H1 (cell line): Measurements from ENCODE around the gene PEX5L. TPM values are rescaled to one million over a fixed set of nuclear protein-coding genes. Genes with fewer than 3 reads are reported as not detected.

Source experiments
- CTCF ChIA-PET: fragments of 300-600 bp; sonication (Branson Sonifier 250); formaldehyde crosslinking; loops from one replicate; lab custom pipeline; 2021; ENCODE audit not compliant: partially characterized antibody; lab: Charles Lee
- POLR2A ChIA-PET: fragments of 300-600 bp; sonication (Branson Sonifier 250); formaldehyde crosslinking; loops from one replicate; lab custom pipeline; 2021; ENCODE audit warnings: inconsistent platforms; ENCODE audit not compliant: partially characterized antibody; lab: Charles Lee
- DNase-seq, 2 experiments: peaks; one replicate each; pipeline versions ENCODE4 v3.0.0 to v3.0.0-alpha.2; 2010 to 2022; ENCODE audit warnings: low spot score in 2 of 2, low read depth in 1 of 2, mixed read lengths in 1 of 2
- FAIRE-seq: peaks from 2 replicates; lab custom pipeline; 2011; peaks lifted over from hg19 to GRCh38; lab: Jason Lieb, UNC
- H2AFZ ChIP-seq: 2 replicates; pipeline ENCODE4 v1.8.1; 2012; ENCODE audit warnings: low read length, inconsistent platforms
- H2AK5ac ChIP-seq: 2 replicates; pipeline ENCODE4 v1.6.1; 2013; ENCODE audit warnings: low read depth, low read length
- H2BK120ac ChIP-seq: replicated peaks from 2 replicates; pipeline ENCODE3; 2013; ENCODE audit warnings: low read depth, low read length, inconsistent platforms
- H2BK12ac ChIP-seq: 2 replicates; pipeline ENCODE4 v1.6.1; 2013; ENCODE audit warnings: low read depth, low read length
- H2BK15ac ChIP-seq: 2 replicates; pipeline ENCODE4 v1.6.1; 2013; ENCODE audit warnings: low read length
- H2BK20ac ChIP-seq: 2 replicates; pipeline ENCODE4 v1.6.1; 2013; ENCODE audit warnings: low read length
- H2BK5ac ChIP-seq: 2 replicates; pipeline ENCODE4 v1.6.1; 2013; ENCODE audit warnings: low read depth, low read length
- H3K14ac ChIP-seq: 2 replicates; pipeline ENCODE4 v1.6.1; 2013; ENCODE audit warnings: inconsistent platforms; ENCODE audit not compliant: insufficient read length
- H3K18ac ChIP-seq: 2 replicates; pipeline ENCODE4 v1.6.1; 2013; ENCODE audit warnings: low read length; ENCODE audit errors: extremely low read depth
- H3K23ac ChIP-seq: 2 replicates; pipeline ENCODE4 v1.6.1; 2013; ENCODE audit warnings: inconsistent platforms; ENCODE audit not compliant: insufficient read length
- H3K23me2 ChIP-seq: 2 replicates; pipeline ENCODE4 v1.6.1; 2013; ENCODE audit warnings: low read depth, low read length
- H3K27ac ChIP-seq: 2 replicates; pipeline ENCODE4 v1.6.1; 2011; ENCODE audit warnings: low read depth, low read length, inconsistent platforms
- H3K27me3 ChIP-seq, 4 experiments: replicated peaks in 1 of 4; 1 replicate in 1 of 4; 2 replicates in 3 of 4; pipeline versions ENCODE4 v1.6.1 to v1.8.1; 2011 to 2013; ENCODE audit warnings: low read length in 3 of 4, mild to moderate bottlenecking in 3 of 4, inconsistent platforms in 2 of 4, mixed read lengths in 2 of 4, moderate library complexity in 1 of 4; ENCODE audit not compliant: control insufficient read depth in 3 of 4, insufficient read depth in 3 of 4; ENCODE audit errors: extremely low read depth in 1 of 4
- H3K36me3 ChIP-seq, 4 experiments: 2 replicates each; pipeline versions ENCODE4 v1.6.1 to v1.8.1; 2011 to 2013; ENCODE audit warnings: mild to moderate bottlenecking in 4 of 4, low read length in 3 of 4, moderate library complexity in 2 of 4, control low read depth in 1 of 4, inconsistent platforms in 1 of 4; ENCODE audit not compliant: insufficient read depth in 4 of 4, control insufficient read depth in 2 of 4
- H3K4ac ChIP-seq: replicated peaks from 2 replicates; pipeline ENCODE3; 2013; ENCODE audit warnings: low read length, low read depth, mixed read lengths, inconsistent platforms; ENCODE audit not compliant: insufficient read length
- H3K4me1 ChIP-seq, 4 experiments: replicated peaks in 1 of 4; 1 replicate in 1 of 4; 2 replicates in 3 of 4; pipeline versions ENCODE4 v1.6.1 to v1.8.1; 2011 to 2013; ENCODE audit warnings: low read length in 3 of 4, inconsistent platforms in 2 of 4, mixed read lengths in 1 of 4; ENCODE audit not compliant: insufficient read depth in 4 of 4, control insufficient read depth in 3 of 4
- H3K4me2 ChIP-seq, 2 experiments: 2 replicates each; pipeline versions ENCODE4 v1.6.1 to v1.8.1; 2011 to 2013; ENCODE audit warnings: low read depth in 2 of 2, low read length in 2 of 2, control low read depth in 1 of 2, inconsistent platforms in 1 of 2, mild to moderate bottlenecking in 1 of 2; ENCODE audit not compliant: insufficient read depth in 1 of 2
- H3K4me3 ChIP-seq, 4 experiments: fragments of 200-600, 300-600 bp in 1 of 4; sonication (generic), shearing (Covaris generic), sonication (Bioruptor Twin) in 1 of 4; 2 replicates each; pipeline versions ENCODE4 v1.5.1 to v1.8.1; 2011 to 2016; ENCODE audit warnings: low read length in 4 of 4, low read depth in 3 of 4, control low read depth in 2 of 4, inconsistent platforms in 2 of 4, mild to moderate bottlenecking in 2 of 4, mixed read lengths in 1 of 4, moderate library complexity in 1 of 4; ENCODE audit not compliant: insufficient read depth in 2 of 4; ENCODE audit errors: extremely low read depth in 1 of 4
- H3K56ac ChIP-seq: replicated peaks from 2 replicates; pipeline ENCODE3; 2013; ENCODE audit warnings: low read depth, mild to moderate bottlenecking, mixed read lengths, low read length, inconsistent platforms; ENCODE audit not compliant: insufficient read length
- H3K79me1 ChIP-seq: 2 replicates; pipeline ENCODE4 v1.6.1; 2013; ENCODE audit warnings: low read depth, low read length, control low read depth
- H3K79me2 ChIP-seq, 2 experiments: 2 replicates each; pipeline versions ENCODE4 v1.6.1 to v1.8.1; 2012 to 2013; ENCODE audit warnings: low read length in 2 of 2, mild to moderate bottlenecking in 2 of 2, inconsistent platforms in 1 of 2; ENCODE audit not compliant: insufficient read depth in 2 of 2, control insufficient read depth in 1 of 2
- H3K9ac ChIP-seq, 4 experiments: replicated peaks in 1 of 4; 1 replicate in 1 of 4; 2 replicates in 3 of 4; pipeline versions ENCODE4 v1.6.1 to v1.8.1; 2011 to 2013; ENCODE audit warnings: low read depth in 3 of 4, low read length in 3 of 4, control low read depth in 2 of 4, mild to moderate bottlenecking in 2 of 4, moderate library complexity in 2 of 4, inconsistent platforms in 1 of 4; ENCODE audit errors: extremely low read depth in 1 of 4
- H3K9me3 ChIP-seq, 2 experiments: 2 replicates each; pipeline versions ENCODE4 v1.6.1 to v1.8.1; 2012 to 2013; ENCODE audit warnings: mild to moderate bottlenecking in 2 of 2, moderate library complexity in 2 of 2, control low read depth in 1 of 2, inconsistent platforms in 1 of 2, low read depth in 1 of 2, low read length in 1 of 2, mixed read lengths in 1 of 2; ENCODE audit not compliant: insufficient read depth in 2 of 2
- H4K20me1 ChIP-seq, 2 experiments: replicated peaks in 1 of 2; 2 replicates each; pipeline versions ENCODE3 to v1.8.1; 2011 to 2013; ENCODE audit warnings: inconsistent platforms in 2 of 2, low read length in 2 of 2, mild to moderate bottlenecking in 1 of 2; ENCODE audit not compliant: insufficient read depth in 2 of 2, control insufficient read depth in 1 of 2
- H4K5ac ChIP-seq: 2 replicates; pipeline ENCODE4 v1.6.1; 2013; ENCODE audit warnings: low read length, low read depth, mixed read lengths, inconsistent platforms; ENCODE audit not compliant: insufficient read length
- H4K8ac ChIP-seq: 2 replicates; pipeline ENCODE4 v1.8.0; 2013; ENCODE audit warnings: mild to moderate bottlenecking, moderate library complexity, low read length, inconsistent platforms; ENCODE audit not compliant: insufficient read depth; ENCODE audit errors: extremely low read depth
- H4K91ac ChIP-seq: replicated peaks from 2 replicates; pipeline ENCODE3; 2013; ENCODE audit warnings: low read length, mixed read lengths, inconsistent platforms; ENCODE audit not compliant: insufficient read length
- E2F6 ChIP-seq: IDR thresholded peaks from 2 replicates; pipeline ENCODE4 v1.6.1; 2012; ENCODE audit warnings: inconsistent platforms
- SP4 ChIP-seq: IDR thresholded peaks from 2 replicates; pipeline ENCODE4 v1.6.1; 2012; ENCODE audit warnings: low read length, inconsistent platforms
- TCF12 ChIP-seq: IDR thresholded peaks from 2 replicates; pipeline ENCODE4 v1.6.1; 2011; ENCODE audit warnings: low read depth, mild to moderate bottlenecking, low read length
- YY1 ChIP-seq: IDR thresholded peaks from 2 replicates; pipeline ENCODE4 v1.6.1; 2011; ENCODE audit warnings: low read depth, mild to moderate bottlenecking, low read length
- WGBS, 2 experiments: shearing (Covaris generic) in 1 of 2; methylation state at CpG; one replicate each; pipeline versions ENCODE4 v1.1.6 to v1.1.7; 2013 to 2015; ENCODE audit warnings: low lambda C conversion rate in 2 of 2, mixed read lengths in 2 of 2, inconsistent platforms in 1 of 2, low coverage in 1 of 2, missing lambda C conversion rate in 1 of 2; ENCODE audit not compliant: insufficient replicate concordance in 2 of 2, insufficient coverage in 1 of 2, insufficient read length in 1 of 2; ENCODE audit errors: extremely low coverage in 1 of 2, missing lambda C conversion rate in 1 of 2; 5-methylcytosine and 5-hydroxymethylcytosine counted together
- polyA plus RNA-seq, 7 experiments: library from polyadenylated mRNA; depleted of rRNA in 3 of 7; stranded (reverse) in 5 of 7; unstranded in 2 of 7; fragments of >200 nt in 5 of 7; fragments of 200-250 nt in 2 of 7; gene quantifications; 1 replicate in 5 of 7; 2 replicates in 1 of 7; 4 replicates in 1 of 7; pipeline versions ENCODE4 v1.2.1 to v1.2.3, GENCODE V29; 2011 to 2013; ENCODE audit warnings: missing spikeins in 2 of 7, mixed read lengths in 2 of 7
- total RNA-seq: library from RNA; stranded (reverse); fragmentation: NEBNext Ultra II Directional; extraction: Animal tissue kit (Norgen Biotek cat#: 25700); gene quantifications from 2 replicates; pipeline ENCODE4 v1.2.1, GENCODE V29; 2021

Gene PEX5L
- total and polyA plus RNA-seq, 2 of the 8 experiments (the other 6 are each of a cell fraction or from before 2014, with no cell fraction given) = 0.80 to 4.2 TPM

- no peak overlapping the region for H2BK12ac ChIP-seq
- no peaks in the 10 kb centered on the region for H3K79me2 ChIP-seq
- H3K23ac ChIP-seq = no peak overlapping the region
- no peak overlapping the region for H3K4ac ChIP-seq
- H3K4me2 ChIP-seq = no peak overlapping the region
- no peaks in the 10 kb centered on the region for H3K23me2 ChIP-seq
- no peaks in the 10 kb centered on the region for H3K79me1 ChIP-seq
- no peak overlapping the region for H3K18ac ChIP-seq
- H2AK5ac ChIP-seq = no peak overlapping the region
- H3K9me3 ChIP-seq = no peaks in the 10 kb centered on the region
- FAIRE-seq (no peak), DNase-seq (no peak)
- no peaks in the 10 kb centered on the region for H3K27me3 ChIP-seq
- no peak overlapping the region for H2BK20ac ChIP-seq
- H3K36me3 ChIP-seq = no peaks in the 10 kb centered on the region
- H4K91ac ChIP-seq = no peak overlapping the region
- no peak overlapping the region for H3K9ac ChIP-seq
- ChIA-PET POLR2A (no interaction called here), CTCF (interaction anchor here (1.1 to 2.9 kb wide), 2 partner anchors 11 kb away, joined by 5 to 19 read pairs; no protein-coding TSS in a partner anchor)
- H4K5ac ChIP-seq = no peak overlapping the region
- no peak overlapping the region for H2BK15ac ChIP-seq
- no peak overlapping the region for H3K56ac ChIP-seq
- no peak overlapping the region for H2AFZ ChIP-seq
- no peaks in the 10 kb centered on the region for H3K4me1 ChIP-seq
- H3K27ac ChIP-seq = no peak overlapping the region
- no peak overlapping the region for H3K4me3 ChIP-seq
- 89% methylated on average over 7 of the region's 7 CpGs; no CpG with 5 or more reads in 1 of the 2 experiments for WGBS, 2 experiments
- no peak overlapping the region for H4K8ac ChIP-seq
- H3K14ac ChIP-seq = no peak overlapping the region
- H2BK120ac ChIP-seq = no peak overlapping the region
- H4K20me1 ChIP-seq = no peaks in the 10 kb centered on the region
- H2BK5ac ChIP-seq = no peak overlapping the region
- TF ChIP-seq SP4 (no peak), YY1 (no peak), E2F6 (no peak), TCF12 (no peak)
Observed at GRCh38 chr3:179840985-179841384, 195.8 kb downstream of the PEX5L start.
